A673 (cell line): Measurements from ENCODE around the gene TOMM7. TPM values are rescaled to one million over a fixed set of nuclear protein-coding genes. Genes with fewer than 3 reads are reported as not detected.

Experiments
- BruUV-seq: library from RNA; stranded (reverse); fragments of 400-500 nt; replicated peaks from 2 replicates; lab custom pipeline; 2021; lab: Mats Ljungman, UMichigan
- CTCF ChIA-PET: fragments of 300-600 bp; sonication (Branson Sonifier 250); formaldehyde crosslinking; loops from one replicate; lab custom pipeline; 2022; ENCODE audit warnings: antibody characterized with exemption; lab: Charles Lee
- POLR2A ChIA-PET: fragments of 300-600 bp; sonication (Branson Sonifier 250); formaldehyde crosslinking; loops from one replicate; lab custom pipeline; 2022; ENCODE audit warnings: antibody characterized with exemption; ENCODE audit not compliant: low non-redundant PET; lab: Charles Lee
- DNase-seq: peaks from one replicate; pipeline ENCODE4 v3.0.0-alpha.2; 2015; ENCODE audit warnings: low spot score
- H3K27ac ChIP-seq: fragments of 200-600 bp; sonication (generic); 2 replicates; pipeline ENCODE4 v1.5.1; 2016; ENCODE audit warnings: mixed run types, low read depth, mild to moderate bottlenecking, mixed read lengths, antibody characterized with exemption, low read length; ENCODE audit not compliant: poor library complexity, severe bottlenecking
- H3K27me3 ChIP-seq: fragments of 200-600 bp; sonication (generic); replicated peaks from 2 replicates; pipeline ENCODE4 v1.6.1; 2017; ENCODE audit warnings: mixed run types, low read depth, mild to moderate bottlenecking, mixed read lengths, antibody characterized with exemption, low read length; ENCODE audit not compliant: insufficient read depth, poor library complexity
- H3K36me3 ChIP-seq: fragments of 200-600 bp; sonication (generic); 2 replicates; pipeline ENCODE4 v1.6.1; 2016; ENCODE audit warnings: mixed run types, mild to moderate bottlenecking, mixed read lengths, antibody characterized with exemption, low read length; ENCODE audit not compliant: insufficient read depth, poor library complexity, severe bottlenecking
- H3K4me1 ChIP-seq: fragments of 200-600 bp; sonication (generic); 2 replicates; pipeline ENCODE4 v1.6.1; 2017; ENCODE audit warnings: mixed run types, mild to moderate bottlenecking, mixed read lengths, antibody characterized with exemption, low read length; ENCODE audit not compliant: insufficient read depth, poor library complexity, severe bottlenecking
- H3K4me3 ChIP-seq: fragments of 200-600 bp; sonication (generic); 2 replicates; pipeline ENCODE4 v1.5.1; 2016; ENCODE audit warnings: low read depth, mixed run types, mild to moderate bottlenecking, mixed read lengths, low read length; ENCODE audit not compliant: poor library complexity, severe bottlenecking
- H3K9me3 ChIP-seq: fragments of 200-600 bp; sonication (generic); 2 replicates; pipeline ENCODE4 v1.6.1; 2016; ENCODE audit warnings: mixed run types, low read depth, mild to moderate bottlenecking, mixed read lengths, antibody characterized with exemption, low read length; ENCODE audit not compliant: poor library complexity, severe bottlenecking
- EZH2 ChIP-seq: fragments of 200-600 bp; sonication (generic); IDR thresholded peaks from 2 replicates; pipeline ENCODE4 v1.6.1; 2017; ENCODE audit warnings: borderline replicate concordance, low read depth, mild to moderate bottlenecking, mixed read lengths, antibody characterized with exemption, low read length; ENCODE audit not compliant: poor library complexity, severe bottlenecking
- intact Hi-C: fragments of 100-400 bp; cut with micrococcal nuclease; formaldehyde crosslinking; loops from one replicate; pipeline ENCODE4 v1.10.0; 2022; ENCODE audit not compliant: unreplicated experiment
- total RNA-seq: library from RNA; stranded (reverse); gene quantifications from 2 replicates; pipeline ENCODE4 v1.2.3, GENCODE V29; 2021
- TF ChIP-seq, protein P1 (sequence below): fragments of 300-800, 200-600 bp; sonication (generic); conservative IDR thresholded peaks from 2 replicates; pipeline ENCODE4 v1.5.1; 2017; ENCODE audit warnings: low read depth, mild to moderate bottlenecking, antibody characterized with exemption, low read length, moderate library complexity, mixed read lengths

TOMM7 gene
- total RNA-seq, 1 experiment from 2014 or later: 149 TPM

GRCh38 chr7:22858274-22858639, 35.6 kb upstream of the TOMM7 start:
- Histone ChIP-seq H3K27me3 (no peaks in the 10 kb centered on the region), H3K36me3 (peaks cover 29% of the 10 kb centered on the region), H3K9me3 (no peaks in the 10 kb centered on the region), H3K27ac (no peak overlapping the region), H3K4me1 (peaks cover 18% of the 10 kb centered on the region), H3K4me3 (no peak overlapping the region)
- DNase-seq: no peak
- no peak for TF ChIP-seq EZH2
- TF ChIP-seq, protein P1, sequence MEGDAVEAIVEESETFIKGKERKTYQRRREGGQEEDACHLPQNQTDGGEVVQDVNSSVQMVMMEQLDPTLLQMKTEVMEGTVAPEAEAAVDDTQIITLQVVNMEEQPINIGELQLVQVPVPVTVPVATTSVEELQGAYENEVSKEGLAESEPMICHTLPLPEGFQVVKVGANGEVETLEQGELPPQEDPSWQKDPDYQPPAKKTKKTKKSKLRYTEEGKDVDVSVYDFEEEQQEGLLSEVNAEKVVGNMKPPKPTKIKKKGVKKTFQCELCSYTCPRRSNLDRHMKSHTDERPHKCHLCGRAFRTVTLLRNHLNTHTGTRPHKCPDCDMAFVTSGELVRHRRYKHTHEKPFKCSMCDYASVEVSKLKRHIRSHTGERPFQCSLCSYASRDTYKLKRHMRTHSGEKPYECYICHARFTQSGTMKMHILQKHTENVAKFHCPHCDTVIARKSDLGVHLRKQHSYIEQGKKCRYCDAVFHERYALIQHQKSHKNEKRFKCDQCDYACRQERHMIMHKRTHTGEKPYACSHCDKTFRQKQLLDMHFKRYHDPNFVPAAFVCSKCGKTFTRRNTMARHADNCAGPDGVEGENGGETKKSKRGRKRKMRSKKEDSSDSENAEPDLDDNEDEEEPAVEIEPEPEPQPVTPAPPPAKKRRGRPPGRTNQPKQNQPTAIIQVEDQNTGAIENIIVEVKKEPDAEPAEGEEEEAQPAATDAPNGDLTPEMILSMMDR: no peak
- ChIA-PET POLR2A (no interaction called here), CTCF (no interaction called here)
- intact Hi-C loops: no loop called here
- no TSS peak for BruUV-seq

- TF ChIP-seq EZH2: no peak
- TF ChIP-seq, protein P1: no peak
- intact Hi-C loops: no loop called here
- H3K4me1 ChIP-seq: peaks cover 25% of the 10 kb centered on the region
- H3K36me3 ChIP-seq: peaks cover 29% of the 10 kb centered on the region
- POLR2A ChIA-PET: no interaction called here
- no peak overlapping the region for H3K27ac ChIP-seq
- no peaks in the 10 kb centered on the region for H3K9me3 ChIP-seq
- CTCF ChIA-PET: no interaction called here
- peak overlapping the region; percentile 75 for H3K4me3 ChIP-seq
- no peaks in the 10 kb centered on the region for H3K27me3 ChIP-seq
- BruUV-seq: no TSS peak
- no peak for DNase-seq
These were observed 33.8 kb upstream of the TOMM7 start for GRCh38 chr7:22856416-22856815.

- H3K27ac ChIP-seq: peak overlapping the region; percentile 91
- no peaks in the 10 kb centered on the region for H3K27me3 ChIP-seq
- H3K36me3 ChIP-seq: peaks cover 15% of the 10 kb centered on the region
- H3K4me3 ChIP-seq: peak overlapping the region; percentile 75
- intact Hi-C loops: loop anchor here (2.0 kb wide), 1 partner anchor 200 kb away; no protein-coding TSS in a partner anchor
- DNase-seq: no peak
- POLR2A ChIA-PET: no interaction called here
- peaks cover 25% of the 10 kb centered on the region for H3K4me1 ChIP-seq
- TF ChIP-seq, protein P1: no peak
- TF ChIP-seq EZH2: no peak
- CTCF ChIA-PET: no interaction called here
- H3K9me3 ChIP-seq: no peaks in the 10 kb centered on the region
- TSS peak; percentile 42 for BruUV-seq
These were observed 32.4 kb upstream of the TOMM7 start for GRCh38 chr7:22855049-22855392.
